ENCODE data around the gene EIF4E3. TPM values are rescaled to one million over a fixed set of nuclear protein-coding genes. Genes with fewer than 3 reads are reported as not detected.

EIF4E3 gene
- polyA plus RNA-seq, 2 of the 4 experiments (the other 2 are of a cell fraction): 2.3 to 5.5 TPM

- no peaks in the 10 kb centered on the region for H3K9me3 ChIP-seq
- FAIRE-seq (no peak), DNase-seq (ENCODE audit: low read depth in 1 of 2, low spot score in 1 of 2) (no peak), ATAC-seq (no peak)
- no peak for TF ChIP-seq CHD4 (IDR thresholded peaks at IDR 0.05; ENCODE audit: borderline replicate concordance)
- no peak for TF ChIP-seq HOXB13 (CRISPR knock-in tag; IDR thresholded peaks at IDR 0.05; ENCODE audit: low read depth)
- TF ChIP-seq RCOR1 (IDR thresholded peaks at IDR 0.05; ENCODE audit: low read depth, low read length): no peak
- no peak for TF ChIP-seq KDM5A (IDR thresholded peaks at IDR 0.05)
- no peak for TF ChIP-seq JUN (IDR thresholded peaks at IDR 0.05)
- TF ChIP-seq BCL3 (IDR thresholded peaks at IDR 0.05): no peak
- no peak for TF ChIP-seq EHF (CRISPR knock-in tag; IDR thresholded peaks at IDR 0.05)
- no peak for TF ChIP-seq JUNB (IDR thresholded peaks at IDR 0.05)
- TF ChIP-seq GATA3 (IDR thresholded peaks at IDR 0.05; ENCODE audit: borderline replicate concordance): no peak
- no peak for TF ChIP-seq ZC3H11A (IDR thresholded peaks at IDR 0.05)
- TF ChIP-seq PBX3 (IDR thresholded peaks at IDR 0.05): no peak
- no peak for TF ChIP-seq RFX5 (IDR thresholded peaks at IDR 0.05)
- TF ChIP-seq ATOH8 (CRISPR knock-in tag; IDR thresholded peaks at IDR 0.05; ENCODE audit: low read depth): no peak
- TF ChIP-seq TP53 (CRISPR knock-in tag; IDR thresholded peaks at IDR 0.05): no peak
- no peak overlapping the region for H3K4me3 ChIP-seq
- WGBS (ENCODE audit: missing lambda C conversion rate): 33% methylated on average over 2 of the region's 2 CpGs
- H3K27ac ChIP-seq: no peak overlapping the region
- CTCF ChIA-PET: no interaction called here
- H3K4me1 ChIP-seq: no peaks in the 10 kb centered on the region
- POLR2A ChIA-PET: no interaction called here
- H3K4me2 ChIP-seq: no peak overlapping the region
Observed at GRCh38 chr3:71758091-71758490, 32.9 kb upstream of the EIF4E3 start.

DNA sequence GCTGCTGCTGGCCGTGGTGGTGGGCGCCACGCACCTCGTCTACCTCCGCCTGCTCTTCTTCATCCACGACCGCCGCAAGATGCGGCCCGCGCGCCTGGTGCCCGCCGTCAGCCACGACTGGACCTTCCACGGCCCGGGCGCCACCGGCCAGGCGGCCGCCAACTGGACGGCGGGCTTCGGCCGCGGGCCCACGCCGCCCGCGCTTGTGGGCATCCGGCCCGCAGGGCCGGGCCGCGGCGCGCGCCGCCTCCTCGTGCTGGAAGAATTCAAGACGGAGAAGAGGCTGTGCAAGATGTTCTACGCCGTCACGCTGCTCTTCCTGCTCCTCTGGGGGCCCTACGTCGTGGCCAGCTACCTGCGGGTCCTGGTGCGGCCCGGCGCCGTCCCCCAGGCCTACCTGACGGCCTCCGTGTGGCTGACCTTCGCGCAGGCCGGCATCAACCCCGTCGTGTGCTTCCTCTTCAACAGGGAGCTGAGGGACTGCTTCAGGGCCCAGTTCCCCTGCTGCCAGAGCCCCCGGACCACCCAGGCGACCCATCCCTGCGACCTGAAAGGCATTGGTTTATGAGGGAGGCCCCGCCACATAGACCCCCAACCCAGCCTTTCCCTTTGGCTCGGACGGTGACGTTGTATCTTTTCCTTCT, 29.5 kb upstream of the EIF4E3 start:
- ChIA-PET POLR2A (no interaction called here), CTCF (interaction anchor here (2.0 kb wide), 1 partner anchor 26 kb away, joined by 8 read pairs; no protein-coding TSS in a partner anchor)
- 91% methylated on average over 59 of the region's 65 CpGs for WGBS (ENCODE audit: missing lambda C conversion rate)
- no peak for DNase-seq (ENCODE audit: low read depth in 1 of 2, low spot score in 1 of 2)
- FAIRE-seq: no peak
- Histone ChIP-seq H3K9me3 (no peaks in the 10 kb centered on the region), H3K4me1 (no peaks in the 10 kb centered on the region), H3K4me2 (peak overlapping the region; percentile 91), H3K27ac (peak overlapping the region in 1 of 2 experiments; percentile 93; a peak in 3 of 6 replicates), H3K4me3 (peak overlapping the region; percentile 57)
- no peak for TF ChIP-seq CHD2 (IDR thresholded peaks at IDR 0.05; ENCODE audit: low read length, partially characterized antibody)
- TF ChIP-seq BHLHE40 (IDR thresholded peaks at IDR 0.05; ENCODE audit: low read depth, low read length): no peak
- TF ChIP-seq GATA3 (IDR thresholded peaks at IDR 0.05; ENCODE audit: borderline replicate concordance): no peak
- no peak for TF ChIP-seq POLR2A (IDR thresholded peaks at IDR 0.05; ENCODE audit: low read length)
- TF ChIP-seq HES2 (IDR thresholded peaks at IDR 0.05): no peak
- TF ChIP-seq ATOH8 (CRISPR knock-in tag; IDR thresholded peaks at IDR 0.05; ENCODE audit: low read depth): no peak
- TF ChIP-seq ZSCAN20 (CRISPR knock-in tag; IDR thresholded peaks at IDR 0.05): no peak
- TF ChIP-seq BCL3 (IDR thresholded peaks at IDR 0.05): no peak
- TF ChIP-seq NFE2L2 (conservative IDR thresholded peaks at IDR 0.05; ENCODE audit: low read length): no peak
- no peak for TF ChIP-seq EP300 (IDR thresholded peaks at IDR 0.05)
- TF ChIP-seq HOXB5 (CRISPR knock-in tag; IDR thresholded peaks at IDR 0.05): no peak
- TF ChIP-seq ESRRA (IDR thresholded peaks at IDR 0.05; ENCODE audit: borderline replicate concordance, low read length): no peak
- no peak for TF ChIP-seq HOXB13 (CRISPR knock-in tag; IDR thresholded peaks at IDR 0.05; ENCODE audit: low read depth)
- no peak for TF ChIP-seq REST (IDR thresholded peaks at IDR 0.05)
- TF ChIP-seq, protein P1, sequence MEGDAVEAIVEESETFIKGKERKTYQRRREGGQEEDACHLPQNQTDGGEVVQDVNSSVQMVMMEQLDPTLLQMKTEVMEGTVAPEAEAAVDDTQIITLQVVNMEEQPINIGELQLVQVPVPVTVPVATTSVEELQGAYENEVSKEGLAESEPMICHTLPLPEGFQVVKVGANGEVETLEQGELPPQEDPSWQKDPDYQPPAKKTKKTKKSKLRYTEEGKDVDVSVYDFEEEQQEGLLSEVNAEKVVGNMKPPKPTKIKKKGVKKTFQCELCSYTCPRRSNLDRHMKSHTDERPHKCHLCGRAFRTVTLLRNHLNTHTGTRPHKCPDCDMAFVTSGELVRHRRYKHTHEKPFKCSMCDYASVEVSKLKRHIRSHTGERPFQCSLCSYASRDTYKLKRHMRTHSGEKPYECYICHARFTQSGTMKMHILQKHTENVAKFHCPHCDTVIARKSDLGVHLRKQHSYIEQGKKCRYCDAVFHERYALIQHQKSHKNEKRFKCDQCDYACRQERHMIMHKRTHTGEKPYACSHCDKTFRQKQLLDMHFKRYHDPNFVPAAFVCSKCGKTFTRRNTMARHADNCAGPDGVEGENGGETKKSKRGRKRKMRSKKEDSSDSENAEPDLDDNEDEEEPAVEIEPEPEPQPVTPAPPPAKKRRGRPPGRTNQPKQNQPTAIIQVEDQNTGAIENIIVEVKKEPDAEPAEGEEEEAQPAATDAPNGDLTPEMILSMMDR (IDR thresholded peaks at IDR 0.05): no peak
- no peak for TF ChIP-seq JUN (IDR thresholded peaks at IDR 0.05)
- TF ChIP-seq ZC3H11A (IDR thresholded peaks at IDR 0.05): no peak
- no peak for ATAC-seq

All from A549 (cell line).